Loucy (cell line): ENCODE measurements around the gene MARK3.

Source experiments
- H2AFZ ChIP-seq: fragments of 200-600 bp; sonication (generic); 2 replicates; pipeline ENCODE4 v1.6.0; 2016; ENCODE audit warnings: antibody characterized with exemption, mild to moderate bottlenecking, low read length, moderate library complexity
- H3F3A ChIP-seq: fragments of 200-600 bp; 2 replicates; pipeline ENCODE4 v1.6.0; 2016; ENCODE audit warnings: antibody characterized with exemption, low read depth, mild to moderate bottlenecking
- H3K27me3 ChIP-seq: fragments of 200-600 bp; sonication (generic); 2 replicates; pipeline ENCODE4 v1.6.1; 2014; ENCODE audit warnings: low read length, mild to moderate bottlenecking; ENCODE audit not compliant: insufficient read depth, poor library complexity, severe bottlenecking
- H3K36me3 ChIP-seq: fragments of 200-600 bp; sonication (generic); 2 replicates; pipeline ENCODE4 v1.6.1; 2016; ENCODE audit warnings: low read length; ENCODE audit not compliant: insufficient read depth
- H3K4me1 ChIP-seq: fragments of 200-600 bp; sonication (generic); 2 replicates; pipeline ENCODE4 v1.5.1; 2014; ENCODE audit warnings: low read length, mild to moderate bottlenecking; ENCODE audit not compliant: insufficient read depth, poor library complexity, severe bottlenecking
- H3K4me2 ChIP-seq: fragments of 200-600 bp; sonication (generic); 2 replicates; pipeline ENCODE4 v1.6.0; 2014; ENCODE audit warnings: antibody characterized with exemption, low read length, low read depth, mild to moderate bottlenecking; ENCODE audit not compliant: poor library complexity, severe bottlenecking
- H3K4me3 ChIP-seq: fragments of 200-600 bp; sonication (generic); 2 replicates; pipeline ENCODE4 v1.5.1; 2014; ENCODE audit warnings: low read length, mild to moderate bottlenecking, mixed read lengths; ENCODE audit not compliant: poor library complexity, severe bottlenecking
- H3K79me2 ChIP-seq: fragments of 200-600 bp; sonication (generic); 2 replicates; pipeline ENCODE4 v1.6.1; 2014; ENCODE audit warnings: low read length; ENCODE audit not compliant: insufficient read depth
- H3K9ac ChIP-seq: fragments of 200-600 bp; sonication (generic); 2 replicates; pipeline ENCODE4 v1.6.0; 2014; ENCODE audit warnings: mild to moderate bottlenecking, low read depth, low read length, moderate library complexity; ENCODE audit not compliant: poor library complexity, severe bottlenecking
- H3K9me2 ChIP-seq: fragments of 200-600 bp; sonication (generic); replicated peaks from 2 replicates; pipeline ENCODE4 v1.6.1; 2016; ENCODE audit warnings: low read depth, low read length, mixed read lengths
- H3K9me3 ChIP-seq: fragments of 200-600 bp; sonication (generic); 2 replicates; pipeline ENCODE4 v1.6.1; 2014; ENCODE audit warnings: mild to moderate bottlenecking, antibody characterized with exemption, low read length, low read depth; ENCODE audit not compliant: insufficient read depth
- H4K20me1 ChIP-seq: fragments of 200-600 bp; sonication (generic); 2 replicates; pipeline ENCODE4 v1.6.0; 2014; ENCODE audit warnings: antibody characterized with exemption, low read length, mild to moderate bottlenecking; ENCODE audit not compliant: insufficient read depth, poor library complexity, severe bottlenecking
- EZH2phosphoT487 ChIP-seq: fragments of 200-600 bp; IDR thresholded peaks from 2 replicates; pipeline ENCODE4 v1.6.1; 2018; ENCODE audit warnings: antibody characterized with exemption, mild to moderate bottlenecking, moderate library complexity, borderline replicate concordance
- TF ChIP-seq, protein P1 (sequence below): fragments of 200-600 bp; sonication (generic); conservative IDR thresholded peaks from 2 replicates; pipeline ENCODE4 v1.5.1; 2014; ENCODE audit warnings: mild to moderate bottlenecking, antibody characterized with exemption, low read length

Gene MARK3

DNA sequence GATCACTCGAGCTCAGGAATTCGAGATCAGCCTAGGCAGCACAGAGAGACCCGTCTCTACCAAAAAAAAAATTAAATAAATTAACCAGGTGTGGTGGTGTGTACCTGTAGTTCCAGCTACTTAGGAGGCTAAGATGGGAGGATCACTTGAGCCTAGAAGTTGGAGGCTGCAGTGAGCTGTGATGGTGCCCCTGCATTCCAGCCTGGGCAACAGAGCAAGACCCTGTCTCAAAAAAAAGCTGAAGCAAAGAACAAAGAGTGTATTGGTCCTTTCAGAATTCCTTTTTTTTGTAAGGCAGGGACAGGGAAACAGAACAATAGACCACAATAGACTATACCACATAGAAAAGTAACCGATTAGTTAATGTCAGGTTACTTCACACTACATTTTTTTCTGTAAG is 47.4 kb downstream of the MARK3 start:
- Histone ChIP-seq H3K9me2 (no peaks in the 10 kb centered on the region), H3K9me3 (no peaks in the 10 kb centered on the region), H3K36me3 (peaks cover 19% of the 10 kb centered on the region; the same call in 1 of the 2 replicates), H3K4me3 (no peak overlapping the region), H2AFZ (no peak overlapping the region), H4K20me1 (peaks cover 11% of the 10 kb centered on the region), H3K27me3 (no peaks in the 10 kb centered on the region), H3K9ac (no peak overlapping the region), H3K4me2 (no peak overlapping the region), H3F3A (no peaks in the 10 kb centered on the region), H3K4me1 (peaks cover 12% of the 10 kb centered on the region), H3K79me2 (peaks cover 37% of the 10 kb centered on the region; the same call in 1 of the 2 replicates)
- TF ChIP-seq, protein P1, sequence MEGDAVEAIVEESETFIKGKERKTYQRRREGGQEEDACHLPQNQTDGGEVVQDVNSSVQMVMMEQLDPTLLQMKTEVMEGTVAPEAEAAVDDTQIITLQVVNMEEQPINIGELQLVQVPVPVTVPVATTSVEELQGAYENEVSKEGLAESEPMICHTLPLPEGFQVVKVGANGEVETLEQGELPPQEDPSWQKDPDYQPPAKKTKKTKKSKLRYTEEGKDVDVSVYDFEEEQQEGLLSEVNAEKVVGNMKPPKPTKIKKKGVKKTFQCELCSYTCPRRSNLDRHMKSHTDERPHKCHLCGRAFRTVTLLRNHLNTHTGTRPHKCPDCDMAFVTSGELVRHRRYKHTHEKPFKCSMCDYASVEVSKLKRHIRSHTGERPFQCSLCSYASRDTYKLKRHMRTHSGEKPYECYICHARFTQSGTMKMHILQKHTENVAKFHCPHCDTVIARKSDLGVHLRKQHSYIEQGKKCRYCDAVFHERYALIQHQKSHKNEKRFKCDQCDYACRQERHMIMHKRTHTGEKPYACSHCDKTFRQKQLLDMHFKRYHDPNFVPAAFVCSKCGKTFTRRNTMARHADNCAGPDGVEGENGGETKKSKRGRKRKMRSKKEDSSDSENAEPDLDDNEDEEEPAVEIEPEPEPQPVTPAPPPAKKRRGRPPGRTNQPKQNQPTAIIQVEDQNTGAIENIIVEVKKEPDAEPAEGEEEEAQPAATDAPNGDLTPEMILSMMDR: no peak
- no peak for TF ChIP-seq EZH2phosphoT487

DNA sequence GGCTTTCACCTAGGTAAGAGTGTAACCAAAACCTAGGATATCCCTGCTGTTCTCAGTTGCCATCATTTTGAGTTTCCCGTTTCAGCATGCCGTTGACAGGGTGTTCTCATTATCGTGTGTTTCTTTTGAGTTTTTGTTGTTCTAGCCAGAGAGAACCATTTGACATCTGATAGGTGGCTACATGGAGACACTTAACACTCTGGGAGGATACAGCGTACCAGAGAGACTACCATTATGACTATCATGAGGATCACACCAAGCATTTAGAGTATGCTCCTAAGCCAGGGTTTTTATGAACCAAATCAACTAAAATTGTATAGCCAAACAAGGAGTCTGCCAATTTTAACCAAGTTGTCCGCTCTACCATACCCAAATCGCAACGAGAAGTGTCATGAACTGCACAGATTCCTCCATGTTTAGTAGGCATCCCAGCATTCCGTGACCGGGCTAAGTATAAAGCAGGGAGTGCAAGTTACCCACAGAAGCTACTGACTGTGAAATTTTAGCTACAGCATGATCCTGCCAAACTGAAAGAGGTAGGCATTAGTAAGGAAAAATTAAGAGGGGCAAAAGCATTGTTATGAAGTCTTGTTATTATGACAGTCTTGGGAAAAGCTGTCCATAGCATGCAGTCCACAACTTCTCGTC is 48.8 kb downstream of the MARK3 start:
- Histone ChIP-seq H3K9me3 (no peaks in the 10 kb centered on the region), H3K4me2 (no peak overlapping the region), H2AFZ (no peak overlapping the region), H4K20me1 (peaks cover 4% of the 10 kb centered on the region), H3K27me3 (no peaks in the 10 kb centered on the region), H3K9me2 (no peaks in the 10 kb centered on the region), H3K79me2 (peaks cover 32% of the 10 kb centered on the region; the same call in 1 of the 2 replicates), H3K4me3 (no peak overlapping the region), H3K9ac (no peak overlapping the region), H3K36me3 (peaks cover 30% of the 10 kb centered on the region; the same call in 1 of the 2 replicates), H3K4me1 (peaks cover 3% of the 10 kb centered on the region), H3F3A (no peaks in the 10 kb centered on the region)
- no peak for TF ChIP-seq EZH2phosphoT487
- TF ChIP-seq, protein P1: no peak

DNA sequence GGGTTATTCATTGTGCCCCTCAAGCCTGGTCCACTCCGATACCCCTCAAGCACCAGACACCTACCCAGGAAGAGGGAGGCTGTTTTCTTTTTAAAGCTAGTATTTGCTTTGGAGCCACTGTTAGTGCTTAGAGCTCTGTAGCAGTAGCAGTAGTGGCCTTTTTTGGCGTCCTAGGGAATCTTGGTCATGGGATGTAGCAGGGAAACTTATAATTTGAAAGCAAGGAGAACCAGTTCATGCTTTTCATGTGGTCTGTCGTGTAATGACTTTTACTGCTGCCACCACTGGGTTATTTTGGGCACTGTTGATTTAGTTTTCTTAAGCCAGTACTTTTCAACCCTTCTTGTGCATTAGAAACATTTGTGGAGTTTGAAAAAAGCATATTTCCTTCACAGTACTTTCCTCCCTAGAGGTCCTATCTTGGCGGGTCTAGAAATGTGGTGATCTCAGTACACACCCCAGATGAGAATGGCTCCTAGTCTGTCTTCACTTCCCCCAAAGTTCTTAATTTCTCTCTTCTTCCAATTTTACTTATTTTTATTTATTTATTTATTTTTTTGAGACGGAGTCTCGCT is 49.7 kb downstream of the MARK3 start:
- H3K36me3 ChIP-seq: peaks cover 38% of the 10 kb centered on the region; the same call in 1 of the 2 replicates
- H3K9me2 ChIP-seq: no peaks in the 10 kb centered on the region
- H4K20me1 ChIP-seq: peaks cover 3% of the 10 kb centered on the region
- H3K4me1 ChIP-seq: no peaks in the 10 kb centered on the region
- no peak for TF ChIP-seq EZH2phosphoT487
- TF ChIP-seq, protein P1: no peak
- H3K4me3 ChIP-seq: no peak overlapping the region
- no peaks in the 10 kb centered on the region for H3K9me3 ChIP-seq
- H3K79me2 ChIP-seq: peaks cover 25% of the 10 kb centered on the region; the same call in 1 of the 2 replicates
- no peak overlapping the region for H2AFZ ChIP-seq
- no peaks in the 10 kb centered on the region for H3K27me3 ChIP-seq
- no peak overlapping the region for H3K9ac ChIP-seq
- no peaks in the 10 kb centered on the region for H3F3A ChIP-seq
- H3K4me2 ChIP-seq: no peak overlapping the region
